ENCODE measurements around the gene NMT1. TPM values are rescaled to one million over a fixed set of nuclear protein-coding genes. Genes with fewer than 3 reads are reported as not detected.
A peak's percentile ranks its signal among the peaks of the same experiment; 100 is the strongest.
"Not testable (repeated sequence)": the region's sequence is repeated elsewhere in the genome, so short reads cannot be mapped to it uniquely, and the experiment has no call there.

Gene NMT1
- total RNA-seq, 2 donors from 2014 or later = 71.8 to 83.5 TPM

- DNase-seq (ENCODE audit: low spot score) = no peak
- intact Hi-C loops (cut with DNase I) = no loop called here
Observed at GRCh38 chr17:45032174-45032541, 29.0 kb upstream of the NMT1 start.

DNA sequence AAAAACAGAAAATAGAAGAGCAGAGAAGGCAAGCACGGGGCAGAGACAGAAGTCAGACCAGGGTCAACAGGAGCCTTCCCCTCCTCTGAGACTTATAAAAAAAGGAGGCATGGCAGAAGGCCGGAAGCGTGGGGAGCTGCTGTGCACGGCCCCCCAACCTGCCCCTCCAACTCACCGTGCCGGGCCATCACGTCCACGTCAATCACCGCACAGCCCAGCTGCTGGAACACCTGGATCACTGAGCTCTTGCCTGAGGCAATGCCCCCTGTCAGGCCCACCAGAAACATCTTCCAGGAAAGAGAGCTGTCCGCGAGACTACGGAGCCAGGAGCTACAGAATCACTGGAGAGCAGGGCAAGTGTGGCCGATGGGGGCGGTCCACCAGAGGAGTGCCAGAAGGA, 26.5 kb upstream of the NMT1 start:
- DNase-seq (ENCODE audit: low spot score) = no peak
- intact Hi-C loops (cut with DNase I) = no loop called here

GRCh38 chr17:45035848-45036247, 25.3 kb upstream of the NMT1 start:
- no peak for DNase-seq (ENCODE audit: low spot score)
- intact Hi-C loops (cut with DNase I) = no loop called here

DNA sequence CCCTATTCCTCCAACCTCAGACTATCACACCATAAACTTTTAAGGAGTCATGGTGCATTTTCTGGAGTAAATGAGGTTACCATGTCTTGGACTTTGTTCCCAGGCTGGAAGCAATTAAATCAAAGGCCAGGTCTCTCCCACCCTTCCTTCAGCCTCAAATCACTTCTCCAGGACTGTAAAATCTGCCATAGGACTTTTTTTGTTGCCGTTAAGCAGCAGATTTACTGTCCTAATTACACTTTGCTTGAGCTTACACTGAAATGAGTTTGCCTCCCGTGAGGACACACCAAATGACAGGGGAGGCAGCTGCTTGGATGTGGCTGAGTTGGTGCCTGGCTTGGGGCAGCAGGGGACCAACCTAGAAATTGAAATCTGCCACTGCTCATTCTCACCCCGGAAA, 24.4 kb upstream of the NMT1 start:
- intact Hi-C loops (cut with DNase I) = no loop called here

DNA sequence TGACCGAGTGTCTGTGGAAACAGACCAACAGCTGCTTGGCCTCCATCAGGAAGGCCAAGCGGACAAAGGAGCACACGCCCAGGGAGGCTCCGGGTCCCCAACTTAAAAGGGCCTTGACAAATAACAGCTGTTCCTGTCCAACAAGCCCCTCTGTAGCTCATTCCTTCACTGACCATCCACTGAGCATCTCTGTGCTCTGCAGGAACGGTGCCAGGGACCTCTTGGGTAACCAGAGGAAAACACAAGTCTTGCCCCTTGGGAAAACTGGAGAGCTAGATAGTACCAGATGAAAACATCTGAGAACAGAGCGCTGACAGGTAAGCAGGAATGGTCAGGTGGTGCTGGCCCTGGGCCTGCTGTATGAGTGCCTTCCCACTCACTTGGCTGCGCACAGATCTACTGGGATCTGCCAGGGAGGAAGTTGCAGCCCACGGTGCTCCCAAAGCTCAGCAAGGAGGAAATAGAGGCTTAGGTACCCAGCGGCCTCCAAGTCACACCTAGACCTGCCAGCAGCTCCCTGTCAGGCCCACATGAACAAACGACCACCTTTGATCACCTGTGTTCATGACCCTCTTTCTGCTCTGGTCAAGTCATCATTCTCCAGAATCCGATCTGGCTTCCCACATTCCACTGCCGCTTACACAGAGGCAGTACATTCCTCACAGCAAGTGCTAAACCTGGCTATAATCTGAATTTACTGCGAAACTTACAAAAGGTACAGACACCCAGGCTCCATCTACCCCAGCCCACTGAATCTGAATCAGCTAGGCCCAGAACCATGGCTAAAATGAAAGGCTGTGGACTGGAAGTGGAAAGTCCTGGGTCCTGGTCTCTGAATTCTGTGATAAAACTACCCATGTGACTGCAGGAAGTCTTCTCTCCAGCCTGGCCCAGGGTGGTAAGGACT, 22.1 kb upstream of the NMT1 start:
- no peak for DNase-seq (ENCODE audit: low spot score)
- intact Hi-C loops (cut with DNase I) = no loop called here

More for the DNA sequence above, 24.4 kb upstream of the NMT1 start:
- DNase-seq (ENCODE audit: low spot score) = no peak

GRCh38 chr17:45040459-45040858, 20.7 kb upstream of the NMT1 start:
- intact Hi-C loops (cut with DNase I) = no loop called here
- no peak for DNase-seq (ENCODE audit: low spot score)

- intact Hi-C loops (cut with DNase I) = no loop called here
Observed at GRCh38 chr17:45042346-45043120, 18.6 kb upstream of the NMT1 start.

DNA sequence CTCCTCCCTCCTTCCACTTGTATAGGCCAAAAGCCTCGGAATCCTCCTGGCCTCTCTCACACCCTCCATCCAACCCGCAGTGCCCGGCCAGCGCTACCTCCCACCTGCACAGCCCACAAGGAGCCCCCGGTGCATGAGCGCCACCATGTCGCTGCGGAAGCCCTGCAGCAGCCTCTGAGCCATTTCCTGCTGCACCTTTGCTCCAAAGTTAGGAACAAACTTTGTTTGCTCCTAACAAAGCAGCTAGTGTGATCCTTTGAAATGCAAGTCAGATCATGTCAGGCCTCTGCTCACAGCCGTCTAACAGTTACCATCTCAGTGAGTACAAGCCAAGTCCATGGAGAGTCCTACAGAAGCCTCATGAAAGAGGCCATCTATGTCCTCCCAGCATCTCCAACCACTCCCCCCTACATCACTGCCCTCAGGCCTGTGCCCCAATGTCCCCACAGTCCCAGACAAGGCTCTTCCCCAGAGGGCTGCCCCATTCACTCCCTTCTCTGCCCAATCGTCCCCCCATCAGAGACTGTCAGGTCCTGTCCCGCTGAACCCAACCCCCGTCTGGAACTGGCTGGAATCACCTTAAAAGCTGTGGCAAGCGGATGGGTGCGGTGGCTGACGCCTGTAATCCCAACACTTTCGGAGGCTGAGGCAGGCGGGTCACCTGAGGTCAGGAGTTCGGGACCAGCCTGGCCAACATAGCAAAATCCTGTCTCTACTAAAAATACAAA, 17.1 kb upstream of the NMT1 start:
- DNase-seq (ENCODE audit: low spot score) = no peak
- intact Hi-C loops (cut with DNase I) = no loop called here

More at GRCh38 chr17:45042346-45043120, 18.6 kb upstream of the NMT1 start:
- no peak for DNase-seq (ENCODE audit: low spot score)

DNA sequence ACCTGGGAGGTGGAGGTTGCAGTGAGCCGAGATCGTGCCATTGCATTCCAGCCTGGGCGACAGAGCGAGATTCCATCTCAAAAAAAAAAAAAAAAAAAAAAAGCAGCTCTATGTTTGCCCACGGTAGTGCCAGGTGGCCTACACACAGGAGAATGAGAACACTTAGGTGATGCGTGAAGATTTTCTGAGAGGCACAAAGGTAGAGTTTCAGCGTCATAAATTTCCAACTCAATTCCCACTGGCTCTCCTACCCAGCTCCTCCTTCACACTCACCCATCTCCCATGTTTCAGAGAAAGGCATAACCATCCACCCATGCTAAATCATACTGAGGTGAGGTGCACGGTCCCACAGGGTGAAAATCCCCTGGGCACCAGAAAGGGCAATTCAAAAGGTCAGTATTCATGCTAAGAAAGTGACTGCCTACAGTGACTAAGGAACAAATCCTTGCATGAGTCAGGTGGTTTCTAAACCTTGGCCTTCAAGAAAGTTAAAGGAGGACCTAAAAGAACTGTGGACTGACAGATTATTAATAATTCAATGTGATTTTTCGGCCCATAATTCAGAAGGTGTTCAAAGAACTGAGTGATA, 14.5 kb upstream of the NMT1 start:
- intact Hi-C loops (cut with DNase I) = no loop called here
- DNase-seq (ENCODE audit: low spot score) = no peak

DNA sequence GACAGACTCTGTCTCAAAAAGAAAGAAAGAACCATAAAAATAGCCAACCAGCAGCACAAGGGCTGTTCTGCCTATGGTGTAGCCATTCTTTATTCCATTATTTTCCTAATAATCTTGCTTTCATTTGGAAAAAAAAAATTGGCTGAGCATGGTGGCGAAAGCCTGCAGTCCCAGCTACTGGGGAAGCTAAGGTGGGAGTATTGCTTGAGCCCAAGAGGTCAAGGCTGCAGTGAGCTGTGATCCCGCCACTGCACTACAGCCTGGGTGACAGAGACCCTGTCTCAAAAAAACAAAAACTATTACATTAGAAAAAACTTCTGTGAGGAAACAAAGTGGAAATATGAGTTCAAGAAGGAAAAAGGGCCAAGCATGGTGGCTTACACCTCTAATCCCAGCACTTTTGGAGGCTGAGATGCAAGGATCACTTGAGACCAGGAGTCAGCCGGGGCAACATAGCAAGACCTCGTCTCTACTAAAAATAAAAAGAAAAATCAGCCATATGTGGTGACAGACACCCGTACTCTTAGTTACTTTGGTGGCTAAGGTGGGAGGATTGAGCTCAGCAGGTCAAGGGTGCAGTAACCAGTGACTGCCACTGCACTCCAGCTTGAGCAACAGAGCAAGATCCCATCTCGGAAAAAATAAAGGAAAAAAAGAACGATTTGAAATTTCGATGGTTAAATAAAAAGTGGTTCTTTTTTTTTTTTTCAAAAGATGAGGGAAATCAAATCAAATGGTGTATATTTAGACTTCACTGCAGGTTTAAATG, 12.1 kb upstream of the NMT1 start:
- intact Hi-C loops (cut with DNase I) = no loop called here
- no peak for DNase-seq (ENCODE audit: low spot score)

GRCh38 chr17:45050481-45051059, 10.5 kb upstream of the NMT1 start:
- DNase-seq (ENCODE audit: low spot score) = no peak
- intact Hi-C loops (cut with DNase I) = no loop called here

GRCh38 chr17:45051060-45051719, 9.9 kb upstream of the NMT1 start, which contains the start of gene DCAKD:
Gene DCAKD, minus strand, starts transcription at chr17:45051632. Its CDS starts 16,747 bp downstream, at chr17:45034885.
- intact Hi-C loops (cut with DNase I) = no loop called here

GRCh38 chr17:45051720-45052051, 9.4 kb upstream of the NMT1 start:
- DNase-seq (ENCODE audit: low spot score); intact Hi-C loops (cut with DNase I): not testable (repeated sequence)

More at GRCh38 chr17:45051060-45051719, 9.9 kb upstream of the NMT1 start, which contains the start of gene DCAKD:
- DNase-seq (ENCODE audit: low spot score) = peak; percentile 98

DNA sequence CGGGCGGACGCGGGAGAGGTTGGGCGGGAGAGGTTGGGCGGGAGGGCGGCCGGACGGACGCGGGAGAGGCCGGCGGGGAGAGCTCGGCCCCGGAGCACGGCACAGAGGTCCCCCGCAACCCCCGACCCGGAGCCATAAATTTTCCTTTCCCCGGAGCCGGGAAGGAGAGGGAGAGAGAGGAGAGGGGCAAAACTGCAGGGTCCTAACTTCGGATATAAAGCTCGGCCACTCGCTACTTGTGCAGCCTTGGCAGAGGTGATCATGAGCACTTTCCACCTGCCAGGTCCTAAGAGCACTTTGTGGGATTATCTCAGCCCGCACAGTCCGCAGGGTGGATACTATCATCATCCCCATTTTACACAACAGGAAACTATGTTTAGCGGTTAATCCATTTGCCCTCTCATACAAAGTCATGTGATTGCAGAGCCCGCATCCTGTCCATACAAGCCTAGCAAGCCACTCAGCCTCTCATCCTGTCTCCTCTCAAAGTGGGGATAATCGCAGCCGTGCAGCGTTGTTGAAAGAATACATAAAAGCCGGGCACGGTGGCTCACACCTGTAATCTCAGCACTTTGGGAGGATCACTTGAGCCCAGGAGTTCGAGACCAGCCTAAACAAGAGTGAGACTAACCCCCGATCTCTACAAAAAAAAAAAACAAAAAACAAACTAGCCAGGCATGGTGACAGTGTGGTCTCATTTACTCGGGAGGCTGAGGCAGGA, 8.9 kb upstream of the NMT1 start:
- DNase-seq (ENCODE audit: low spot score) = peak; percentile 87
- intact Hi-C loops (cut with DNase I) = no loop called here

- intact Hi-C loops (cut with DNase I) = no loop called here
Observed at GRCh38 chr17:45060382-45060796, 728 bp upstream of the NMT1 start.

GRCh38 chr17:45061606-45062205, 589 bp downstream of the NMT1 start:
- no peak for DNase-seq (ENCODE audit: low spot score)
- intact Hi-C loops (cut with DNase I) = no loop called here

More at GRCh38 chr17:45060382-45060796, 728 bp upstream of the NMT1 start:
- no peak for DNase-seq (ENCODE audit: low spot score)

- DNase-seq (ENCODE audit: low spot score) = no peak
- intact Hi-C loops (cut with DNase I) = no loop called here
Observed at GRCh38 chr17:45063198-45063597, 2.1 kb downstream of the NMT1 start.

Measured in posterior vena cava (tissue), 2 donors.